Tibial nerve (tissue), 4 donors: ENCODE results near the gene ZNF280B.

Source experiments
- CTCF ChIP-seq, 5 experiments: fragments of 200-600 bp in 3 of 5; fragments of 450-650 bp in 2 of 5; sonication (generic) in 3 of 5; IDR thresholded peaks; one replicate each; pipeline ENCODE4 v1.5.1; 2016 to 2019; ENCODE audit warnings: antibody characterized with exemption in 5 of 5, mild to moderate bottlenecking in 3 of 5, moderate library complexity in 2 of 5
- EP300 ChIP-seq, 2 donors: sonication (generic); formaldehyde crosslinking; IDR thresholded peaks; one replicate each; pipeline ENCODE4 v1.6.1; 2017; ENCODE audit warnings: antibody characterized with exemption in 2 of 2, mild to moderate bottlenecking in 1 of 2
- POLR2A ChIP-seq, 2 donors: fragments of 450-650 bp; IDR thresholded peaks; one replicate each; pipeline ENCODE4 v1.6.1; 2017; ENCODE audit warnings: antibody characterized with exemption in 2 of 2, mild to moderate bottlenecking in 2 of 2, moderate library complexity in 2 of 2

GRCh38 chr22:22555596-22555995 lies 47.1 kb upstream of the ZNF280B start:
- no peak for TF ChIP-seq CTCF (IDR thresholded peaks at IDR 0.05)
- no peak for TF ChIP-seq EP300 (IDR thresholded peaks at IDR 0.05)
- TF ChIP-seq POLR2A (IDR thresholded peaks at IDR 0.05), result no peak
